HepG2 (cell line): ENCODE data around the gene MIB1. TPM values are rescaled to one million over a fixed set of nuclear protein-coding genes. Genes with fewer than 3 reads are reported as not detected.

Source experiments
- ATAC-seq: fragments of 200-7000 bp; cut with Tn5 transposase; 3 replicates; pipeline ENCODE4 v1.9.1; 2020; ENCODE audit warnings: mild to moderate bottlenecking, moderate library complexity
- BruUV-seq: library from RNA; stranded (reverse); fragments of 400-500 nt; replicated peaks from 2 replicates; lab custom pipeline; 2021; lab: Mats Ljungman, UMichigan
- CTCF ChIA-PET: fragments of 300-600 bp; formaldehyde crosslinking; extraction: SDS; loops from one replicate; lab custom pipeline; 2021; ENCODE audit warnings: low total read pairs, inconsistent platforms, low intra/inter-chr PET ratio; lab: Yijun Ruan, JAX
- POLR2A ChIA-PET: fragments of 350-600 bp; sonication (Branson Sonifier 250); formaldehyde crosslinking; loops from one replicate; lab custom pipeline; 2020; ENCODE audit warnings: antibody characterized with exemption, inconsistent platforms; lab: Yijun Ruan, JAX
- DNase-seq: peaks from one replicate; pipeline ENCODE4 v3.0.0-alpha.2; 2015; ENCODE audit warnings: low spot score
- FAIRE-seq: peaks from 3 replicates; lab custom pipeline; 2011; peaks lifted over from hg19 to GRCh38; lab: Jason Lieb, UNC
- H2AFZ ChIP-seq: one replicate; pipeline ENCODE4 v1.6.1; 2011; ENCODE audit warnings: low read length, inconsistent platforms
- H3K27ac ChIP-seq: fragments of 300-600 bp; 3 replicates; pipeline ENCODE4 v1.8.0; 2011; ENCODE audit warnings: mixed run types, mild to moderate bottlenecking, mixed read lengths, low read length, inconsistent platforms; ENCODE audit not compliant: insufficient read depth; ENCODE audit errors: extremely low read length
- H3K27me3 ChIP-seq, 2 experiments: fragments of 200-600 bp in 1 of 2; 2 replicates in 1 of 2; 3 replicates in 1 of 2; pipeline versions ENCODE4 v1.6.0 to v1.8.0; 2011; ENCODE audit warnings: low read length in 2 of 2, mild to moderate bottlenecking in 2 of 2, moderate library complexity in 2 of 2, inconsistent platforms in 1 of 2; ENCODE audit not compliant: insufficient read depth in 2 of 2, control insufficient read depth in 1 of 2
- H3K36me3 ChIP-seq, 2 experiments: fragments of 200-600 bp in 1 of 2; replicated peaks in 1 of 2; 2 replicates in 1 of 2; 3 replicates in 1 of 2; pipeline versions ENCODE4 v1.5.1 to v1.8.0; 2011; ENCODE audit warnings: low read length in 2 of 2, inconsistent platforms in 1 of 2; ENCODE audit not compliant: insufficient read depth in 2 of 2, control insufficient read depth in 1 of 2
- H3K4me1 ChIP-seq: 2 replicates; pipeline ENCODE4 v1.5.1; 2012; ENCODE audit warnings: low read length, inconsistent platforms; ENCODE audit not compliant: insufficient read depth
- H3K4me2 ChIP-seq: 2 replicates; pipeline ENCODE4 v1.6.0; 2011; ENCODE audit warnings: low read depth, low read length, inconsistent platforms
- H3K4me3 ChIP-seq, 3 experiments: fragments of 200-600 bp in 1 of 3; sonication (generic), shearing (Covaris generic) in 1 of 3; replicated peaks in 1 of 3; 2 replicates each; pipeline ENCODE4 v1.5.1; 2011 to 2016; ENCODE audit warnings: low read length in 3 of 3, inconsistent platforms in 2 of 3, low read depth in 2 of 3, mild to moderate bottlenecking in 2 of 3, control low read depth in 1 of 3, mixed read lengths in 1 of 3; ENCODE audit not compliant: insufficient read depth in 1 of 3
- H3K79me2 ChIP-seq: one replicate; pipeline ENCODE4 v1.6.1; 2011; ENCODE audit warnings: low read length, inconsistent platforms; ENCODE audit not compliant: insufficient read depth
- H3K9ac ChIP-seq: 2 replicates; pipeline ENCODE4 v1.6.0; 2011; ENCODE audit warnings: mild to moderate bottlenecking, low read depth, low read length, inconsistent platforms; ENCODE audit not compliant: insufficient read depth
- H3K9me3 ChIP-seq: 2 replicates; pipeline ENCODE4 v1.5.1; 2012; ENCODE audit warnings: mild to moderate bottlenecking, low read length
- H4K20me1 ChIP-seq: 2 replicates; pipeline ENCODE4 v1.6.0; 2011; ENCODE audit warnings: inconsistent platforms, mild to moderate bottlenecking, low read length, moderate library complexity; ENCODE audit not compliant: insufficient read depth
- MAFF ChIP-seq: IDR thresholded peaks from 2 replicates; pipeline ENCODE4 v1.6.1; 2011; ENCODE audit warnings: low read depth, low read length, improper control_type of control experiment
- MAFK ChIP-seq, 2 experiments: IDR thresholded peaks in 1 of 2; conservative IDR thresholded peaks in 1 of 2; 2 replicates each; pipeline ENCODE4 v1.6.1; 2011; ENCODE audit warnings: improper control_type of control experiment in 2 of 2, low read length in 2 of 2
- MLX ChIP-seq: IDR thresholded peaks from 2 replicates; pipeline ENCODE4 v1.6.1; 2016
- ZBTB7A ChIP-seq: sonication (generic); formaldehyde crosslinking; IDR thresholded peaks from 2 replicates; pipeline ENCODE4 v1.8.0; 2022; ENCODE audit warnings: mild to moderate bottlenecking, missing genetic modification reagents
- ZNF136 ChIP-seq: sonication (generic); formaldehyde crosslinking; IDR thresholded peaks from 2 replicates; pipeline ENCODE4 v1.8.1; 2022; ENCODE audit warnings: low read depth, mild to moderate bottlenecking, moderate library complexity, missing genetic modification reagents
- ZNF292 ChIP-seq: sonication (generic); formaldehyde crosslinking; IDR thresholded peaks from 2 replicates; pipeline ENCODE4 v1.8.1; 2022; ENCODE audit warnings: mild to moderate bottlenecking, low read depth, missing genetic modification reagents, borderline replicate concordance
- ZNF569 ChIP-seq: sonication (generic); formaldehyde crosslinking; IDR thresholded peaks from 2 replicates; pipeline ENCODE4 v1.5.0; 2020; ENCODE audit warnings: mild to moderate bottlenecking, missing genetic modification reagents, moderate library complexity, borderline replicate concordance
- ZNF607 ChIP-seq: sonication (generic); formaldehyde crosslinking; IDR thresholded peaks from 2 replicates; pipeline ENCODE4 v1.5.1; 2020; ENCODE audit warnings: missing genetic modification reagents, mild to moderate bottlenecking, borderline replicate concordance
- ZNF670 ChIP-seq: sonication (generic); formaldehyde crosslinking; IDR thresholded peaks from 2 replicates; pipeline ENCODE4 v1.8.0; 2022; ENCODE audit warnings: mild to moderate bottlenecking, missing genetic modification reagents, borderline replicate concordance
- WGBS: methylation state at CpG from one replicate; pipeline ENCODE4 v1.1.6; 2017; ENCODE audit warnings: low lambda C conversion rate; 5-methylcytosine and 5-hydroxymethylcytosine counted together
- in situ Hi-C: cut with HindIII; loops from 2 replicates; pipeline ENCODE4 v1.10.0; 2017; ENCODE audit warnings: low pct_unique_long_range_greater_than_20kb; ENCODE audit not compliant: extremely low pct_ligation_motif_present
- intact Hi-C: fragments of 100-400 bp; cut with micrococcal nuclease; formaldehyde crosslinking; loops from one replicate; pipeline ENCODE4 v1.10.0; 2022; ENCODE audit not compliant: unreplicated experiment
- polyA plus RNA-seq, 8 experiments: library from polyadenylated mRNA; depleted of rRNA in 3 of 8; stranded (reverse) in 7 of 8; unstranded in 1 of 8; fragments of >200 nt; fragmentation: Illumina TruSeq in 4 of 8; extraction: Trizol in 4 of 8; gene quantifications; 2 replicates each; pipeline versions ENCODE4 v1.2.1 to v1.2.3, GENCODE V29; 2011 to 2016; ENCODE audit warnings: low read depth in 4 of 8, missing spikeins in 1 of 8, mixed read lengths in 1 of 8; ENCODE audit not compliant: insufficient read depth in 1 of 8
- total RNA-seq, 5 experiments: library from RNA; depleted of rRNA; stranded (reverse); fragments of >200 nt; fragmentation: Illumina TruSeq; extraction: Trizol; gene quantifications; 2 replicates each; pipeline ENCODE4 v1.2.3, GENCODE V29; 2016; ENCODE audit warnings: low read depth in 1 of 5

MIB1 gene
- total and polyA plus RNA-seq, 2 of the 13 experiments (the other 11 are each of a cell fraction or from before 2014, with no cell fraction given) = 12.0 to 47.0 TPM

- TF ChIP-seq ZNF607 (CRISPR knock-in tag) (no peak), MLX (CRISPR knock-in tag) (no peak)
These were observed 86.2 kb downstream of the MIB1 start (continued) for GRCh38 chr18:21826641-21827302.

GRCh38 chr18:21830532-21830931, 89.9 kb downstream of the MIB1 start:
- intact Hi-C loops = no loop called here
- peaks cover 7% of the 10 kb centered on the region for H3K4me1 ChIP-seq
- FAIRE-seq (no peak), DNase-seq (no peak), ATAC-seq (no peak)
- H3K79me2 ChIP-seq = no peaks in the 10 kb centered on the region
- no peak overlapping the region for H2AFZ ChIP-seq
- H3K27ac ChIP-seq = no peak overlapping the region
- no peak overlapping the region for H3K9ac ChIP-seq
- 94% methylated on average over 3 of the region's 3 CpGs for WGBS
- no peaks in the 10 kb centered on the region for H4K20me1 ChIP-seq
- in situ Hi-C loops = no loop called here
- no peak overlapping the region for H3K4me3 ChIP-seq
- ChIA-PET POLR2A (no interaction called here), CTCF (no interaction called here)
- no peaks in the 10 kb centered on the region for H3K9me3 ChIP-seq
- TF ChIP-seq ZNF292 (CRISPR knock-in tag) (no peak), MAFF (peak; percentile 100), MAFK (conservative IDR thresholded peaks at IDR 0.05 in 1 of 2, IDR thresholded peaks at IDR 0.05 in 1 of 2; ENCODE audit: low read length in 2 of 2) (peak; percentile 99 to 100)
- H3K36me3 ChIP-seq = peaks cover 2 to 4% of the 10 kb centered on the region in 2 experiments; a peak in 2 of 5 replicates
- no peaks in the 10 kb centered on the region for H3K27me3 ChIP-seq
- BruUV-seq = no TSS peak
- no peak overlapping the region for H3K4me2 ChIP-seq

GRCh38 chr18:21831413-21831831, 90.8 kb downstream of the MIB1 start:
- in situ Hi-C loops = no loop called here
- no peak overlapping the region for H3K9ac ChIP-seq
- no peaks in the 10 kb centered on the region for H3K79me2 ChIP-seq
- POLR2A ChIA-PET = no interaction called here
- WGBS = over 99% methylated on average over 5 of the region's 5 CpGs
- no TSS peak for BruUV-seq
- no peak for ATAC-seq
- H3K36me3 ChIP-seq = peaks cover 0 to 4% of the 10 kb centered on the region in 2 experiments; a peak in 3 of 5 replicates
- TF ChIP-seq ZBTB7A (CRISPR knock-in tag) (no peak), ZNF670 (CRISPR knock-in tag) (no peak), MAFK (conservative IDR thresholded peaks at IDR 0.05 in 1 of 2, IDR thresholded peaks at IDR 0.05 in 1 of 2; ENCODE audit: low read length in 2 of 2) (0 out of 4 replicates have a peak, but pooled peaks of 1 of the 2 experiments have one; percentile 2), ZNF136 (CRISPR knock-in tag) (no peak), ZNF569 (CRISPR knock-in tag) (no peak)
- CTCF ChIA-PET = no interaction called here
- no peak overlapping the region for H2AFZ ChIP-seq
- no peak for DNase-seq
- H3K9me3 ChIP-seq = no peaks in the 10 kb centered on the region
- no peaks in the 10 kb centered on the region for H3K27me3 ChIP-seq
- intact Hi-C loops = no loop called here
- H3K4me2 ChIP-seq = no peak overlapping the region
- no peak overlapping the region for H3K4me3 ChIP-seq
- H3K27ac ChIP-seq = no peak overlapping the region
- no peak for FAIRE-seq
- no peaks in the 10 kb centered on the region for H4K20me1 ChIP-seq
- peaks cover 7% of the 10 kb centered on the region for H3K4me1 ChIP-seq
